HepG2 (cell line): ENCODE measurements around the gene DIABLO. TPM values are rescaled to one million over a fixed set of nuclear protein-coding genes. Genes with fewer than 3 reads are reported as not detected.
A peak's percentile ranks its signal among the peaks of the same experiment; 100 is the strongest.
"Not testable (repeated sequence)": the region's sequence is repeated elsewhere in the genome, so short reads cannot be mapped to it uniquely, and the experiment has no call there.

Source experiments
- ATAC-seq: fragments of 200-7000 bp; cut with Tn5 transposase; 3 replicates; pipeline ENCODE4 v1.9.1; 2020; ENCODE audit warnings: mild to moderate bottlenecking, moderate library complexity
- BruUV-seq: library from RNA; stranded (reverse); fragments of 400-500 nt; replicated peaks from 2 replicates; lab custom pipeline; 2021; lab: Mats Ljungman, UMichigan
- CTCF ChIA-PET: fragments of 300-600 bp; formaldehyde crosslinking; extraction: SDS; loops from one replicate; lab custom pipeline; 2021; ENCODE audit warnings: low total read pairs, inconsistent platforms, low intra/inter-chr PET ratio; lab: Yijun Ruan, JAX
- POLR2A ChIA-PET: fragments of 350-600 bp; sonication (Branson Sonifier 250); formaldehyde crosslinking; loops from one replicate; lab custom pipeline; 2020; ENCODE audit warnings: antibody characterized with exemption, inconsistent platforms; lab: Yijun Ruan, JAX
- DNase-seq: peaks from one replicate; pipeline ENCODE4 v3.0.0-alpha.2; 2015; ENCODE audit warnings: low spot score
- FAIRE-seq: peaks from 3 replicates; lab custom pipeline; 2011; peaks lifted over from hg19 to GRCh38; lab: Jason Lieb, UNC
- H2AFZ ChIP-seq: one replicate; pipeline ENCODE4 v1.6.1; 2011; ENCODE audit warnings: low read length, inconsistent platforms
- H3K27ac ChIP-seq: fragments of 300-600 bp; 3 replicates; pipeline ENCODE4 v1.8.0; 2011; ENCODE audit warnings: mixed run types, mild to moderate bottlenecking, mixed read lengths, low read length, inconsistent platforms; ENCODE audit not compliant: insufficient read depth; ENCODE audit errors: extremely low read length
- H3K27me3 ChIP-seq, 2 experiments: fragments of 200-600 bp in 1 of 2; 2 replicates in 1 of 2; 3 replicates in 1 of 2; pipeline versions ENCODE4 v1.6.0 to v1.8.0; 2011; ENCODE audit warnings: low read length in 2 of 2, mild to moderate bottlenecking in 2 of 2, moderate library complexity in 2 of 2, inconsistent platforms in 1 of 2; ENCODE audit not compliant: insufficient read depth in 2 of 2, control insufficient read depth in 1 of 2
- H3K36me3 ChIP-seq, 2 experiments: fragments of 200-600 bp in 1 of 2; replicated peaks in 1 of 2; 2 replicates in 1 of 2; 3 replicates in 1 of 2; pipeline versions ENCODE4 v1.5.1 to v1.8.0; 2011; ENCODE audit warnings: low read length in 2 of 2, inconsistent platforms in 1 of 2; ENCODE audit not compliant: insufficient read depth in 2 of 2, control insufficient read depth in 1 of 2
- H3K4me1 ChIP-seq: 2 replicates; pipeline ENCODE4 v1.5.1; 2012; ENCODE audit warnings: low read length, inconsistent platforms; ENCODE audit not compliant: insufficient read depth
- H3K4me2 ChIP-seq: 2 replicates; pipeline ENCODE4 v1.6.0; 2011; ENCODE audit warnings: low read depth, low read length, inconsistent platforms
- H3K4me3 ChIP-seq, 3 experiments: fragments of 200-600 bp in 1 of 3; sonication (generic), shearing (Covaris generic) in 1 of 3; replicated peaks in 1 of 3; 2 replicates each; pipeline ENCODE4 v1.5.1; 2011 to 2016; ENCODE audit warnings: low read length in 3 of 3, inconsistent platforms in 2 of 3, low read depth in 2 of 3, mild to moderate bottlenecking in 2 of 3, control low read depth in 1 of 3, mixed read lengths in 1 of 3; ENCODE audit not compliant: insufficient read depth in 1 of 3
- H3K79me2 ChIP-seq: one replicate; pipeline ENCODE4 v1.6.1; 2011; ENCODE audit warnings: low read length, inconsistent platforms; ENCODE audit not compliant: insufficient read depth
- H3K9ac ChIP-seq: 2 replicates; pipeline ENCODE4 v1.6.0; 2011; ENCODE audit warnings: mild to moderate bottlenecking, low read depth, low read length, inconsistent platforms; ENCODE audit not compliant: insufficient read depth
- H3K9me3 ChIP-seq: 2 replicates; pipeline ENCODE4 v1.5.1; 2012; ENCODE audit warnings: mild to moderate bottlenecking, low read length
- H4K20me1 ChIP-seq: 2 replicates; pipeline ENCODE4 v1.6.0; 2011; ENCODE audit warnings: inconsistent platforms, mild to moderate bottlenecking, low read length, moderate library complexity; ENCODE audit not compliant: insufficient read depth
- CCDC6 ChIP-seq: sonication (generic); formaldehyde crosslinking; IDR thresholded peaks from 2 replicates; pipeline ENCODE4 v1.8.1; 2022; ENCODE audit warnings: mild to moderate bottlenecking, missing genetic modification reagents, moderate library complexity
- KDM2A ChIP-seq: sonication (generic); formaldehyde crosslinking; IDR thresholded peaks from 2 replicates; pipeline ENCODE4 v1.4.0; 2020; ENCODE audit warnings: low read depth, missing genetic modification reagents, borderline replicate concordance
- NKX3-1 ChIP-seq: sonication (generic); formaldehyde crosslinking; IDR thresholded peaks from 2 replicates; pipeline ENCODE4 v1.5.0; 2020; ENCODE audit warnings: missing genetic modification reagents
- PRDM4 ChIP-seq: sonication (generic); formaldehyde crosslinking; IDR thresholded peaks from 2 replicates; pipeline ENCODE4 v1.9.0; 2021; ENCODE audit warnings: missing genetic modification reagents, borderline replicate concordance
- SMAD1 ChIP-seq: sonication (generic); formaldehyde crosslinking; IDR thresholded peaks from 2 replicates; pipeline ENCODE4 v1.4.0; 2020; ENCODE audit warnings: missing genetic modification reagents, low read depth, mild to moderate bottlenecking, borderline replicate concordance
- SOX13 ChIP-seq, 3 experiments: fragments of 450-650 bp in 1 of 3; sonication (generic) in 1 of 3; formaldehyde crosslinking in 1 of 3; IDR thresholded peaks in 2 of 3; conservative IDR thresholded peaks in 1 of 3; 2 replicates each; pipeline versions ENCODE4 v1.5.0 to v1.6.1; 2016 to 2020; ENCODE audit warnings: antibody characterized with exemption in 1 of 3, mild to moderate bottlenecking in 1 of 3, missing compliant biosample characterization in 1 of 3, missing genetic modification reagents in 1 of 3, moderate library complexity in 1 of 3
- ZNF451 ChIP-seq: sonication (generic); formaldehyde crosslinking; IDR thresholded peaks from 2 replicates; pipeline ENCODE4 v1.5.0; 2020; ENCODE audit warnings: mild to moderate bottlenecking, missing genetic modification reagents
- ZSCAN22 ChIP-seq: sonication (generic); formaldehyde crosslinking; IDR thresholded peaks from 2 replicates; pipeline ENCODE4 v1.4.0; 2020; ENCODE audit warnings: mild to moderate bottlenecking, missing genetic modification reagents
- WGBS: methylation state at CpG from one replicate; pipeline ENCODE4 v1.1.6; 2017; ENCODE audit warnings: low lambda C conversion rate; 5-methylcytosine and 5-hydroxymethylcytosine counted together
- in situ Hi-C: cut with HindIII; loops from 2 replicates; pipeline ENCODE4 v1.10.0; 2017; ENCODE audit warnings: low pct_unique_long_range_greater_than_20kb; ENCODE audit not compliant: extremely low pct_ligation_motif_present
- intact Hi-C: fragments of 100-400 bp; cut with micrococcal nuclease; formaldehyde crosslinking; loops from one replicate; pipeline ENCODE4 v1.10.0; 2022; ENCODE audit not compliant: unreplicated experiment
- polyA plus RNA-seq, 8 experiments: library from polyadenylated mRNA; depleted of rRNA in 3 of 8; stranded (reverse) in 7 of 8; unstranded in 1 of 8; fragments of >200 nt; fragmentation: Illumina TruSeq in 4 of 8; extraction: Trizol in 4 of 8; gene quantifications; 2 replicates each; pipeline versions ENCODE4 v1.2.1 to v1.2.3, GENCODE V29; 2011 to 2016; ENCODE audit warnings: low read depth in 4 of 8, missing spikeins in 1 of 8, mixed read lengths in 1 of 8; ENCODE audit not compliant: insufficient read depth in 1 of 8
- total RNA-seq, 5 experiments: library from RNA; depleted of rRNA; stranded (reverse); fragments of >200 nt; fragmentation: Illumina TruSeq; extraction: Trizol; gene quantifications; 2 replicates each; pipeline ENCODE4 v1.2.3, GENCODE V29; 2016; ENCODE audit warnings: low read depth in 1 of 5

The DIABLO gene
- total and polyA plus RNA-seq, 2 of the 13 experiments (the other 11 are each of a cell fraction or from before 2014, with no cell fraction given) = 20.7 to 70.9 TPM

- in situ Hi-C loops, H4K20me1 ChIP-seq, H3K79me2 ChIP-seq, BruUV-seq, FAIRE-seq, H3K27ac ChIP-seq, H2AFZ ChIP-seq, DNase-seq, H3K9me3 ChIP-seq, intact Hi-C loops, H3K9ac ChIP-seq, ATAC-seq, CTCF ChIA-PET, H3K36me3 ChIP-seq: not testable (repeated sequence)
- TF ChIP-seq NKX3-1 (CRISPR knock-in tag) (0 out of 2 replicates have a peak, but pooled peaks have one; percentile 13), KDM2A (CRISPR knock-in tag) (0 out of 2 replicates have a peak, but pooled peaks have one; percentile 0)
- H3K4me1 ChIP-seq = peaks cover 45% of the 10 kb centered on the region
- POLR2A ChIA-PET = interaction anchor here (1.3 kb wide), 1 partner anchor 23 kb away, joined by 6 read pairs; the partner anchor contains the start of gene DIABLO
- peaks cover 6 to 64% of the 10 kb centered on the region in 2 experiments for H3K27me3 ChIP-seq
- H3K4me3 ChIP-seq = peak overlapping the region; percentile 37 to 76 (median 49)
- peak overlapping the region; percentile 96 for H3K4me2 ChIP-seq
- WGBS = 44% methylated on average over 19 of the region's 19 CpGs
Observed at GRCh38 chr12:122202811-122203210, 23.0 kb downstream of the DIABLO start.

DNA sequence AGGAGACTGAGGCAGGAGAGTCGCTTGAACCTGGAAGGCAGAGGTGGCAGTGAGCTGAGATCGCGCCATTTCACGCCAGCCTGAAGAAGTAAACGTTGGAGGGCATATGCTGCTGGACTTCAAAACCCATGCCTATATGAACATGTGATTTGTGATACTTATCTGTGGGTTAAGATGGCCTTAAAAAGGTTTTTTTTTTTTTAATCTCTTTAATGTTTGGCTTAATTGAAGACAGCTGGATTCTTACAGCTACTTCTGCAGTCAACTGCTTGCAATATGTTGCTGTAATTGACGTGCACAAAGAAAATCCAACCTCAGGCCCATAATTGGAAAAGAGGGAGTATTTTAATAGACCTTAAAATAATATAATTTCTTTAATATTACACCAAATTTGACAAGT is 23.8 kb downstream of the DIABLO start:
- ATAC-seq (no peak), FAIRE-seq (no peak), DNase-seq (no peak)
- in situ Hi-C loops = no loop called here
- Histone ChIP-seq H3K27me3 (peaks cover 6 to 71% of the 10 kb centered on the region in 2 experiments), H3K36me3 (no peaks in the 10 kb centered on the region), H3K9me3 (no peaks in the 10 kb centered on the region), H3K4me3 (no peak overlapping the region), H3K79me2 (no peaks in the 10 kb centered on the region), H3K4me1 (peaks cover 53% of the 10 kb centered on the region), H3K4me2 (no peak overlapping the region), H3K27ac (no peak overlapping the region), H2AFZ (no peak overlapping the region), H3K9ac (no peak overlapping the region), H4K20me1 (no peaks in the 10 kb centered on the region)
- TF ChIP-seq SMAD1 (CRISPR knock-in tag) (no peak), ZNF451 (CRISPR knock-in tag) (no peak), CCDC6 (CRISPR knock-in tag) (no peak), ZSCAN22 (CRISPR knock-in tag) (no peak), PRDM4 (CRISPR knock-in tag) (no peak), SOX13 (IDR thresholded peaks at IDR 0.05) (no peak), SOX13 (CRISPR knock-in tag; conservative IDR thresholded peaks at IDR 0.05 in 1 of 2, IDR thresholded peaks at IDR 0.05 in 1 of 2) (no peak)
- WGBS = 85% methylated on average over 6 of the region's 6 CpGs
- ChIA-PET CTCF (no interaction called here), POLR2A (no interaction called here)
- intact Hi-C loops = no loop called here
- BruUV-seq = no TSS peak
